Posterior cingulate gyrus (tissue), 11 donors: ENCODE measurements around the gene PRDM15.

Source experiments
- DNase-seq, 10 donors: peaks; one replicate each; pipeline versions ENCODE4 v3.0.0 to v3.0.0-alpha.2; 2020 to 2021; ENCODE audit warnings: mixed read lengths in 3 of 10
- intact Hi-C: fragments of 100-400 bp; cut with DNase I; formaldehyde crosslinking; loops from one replicate; pipeline ENCODE4 v1.15.1; 2023

Gene PRDM15

GRCh38 chr21:41869771-41870170 is 9.4 kb downstream of the PRDM15 start:
- intact Hi-C loops: loop anchor here (10.0 kb wide), 1 partner anchor 245 kb away; no protein-coding TSS in a partner anchor
- DNase-seq: peak in 4 of 10 donors; percentile 36 to 90 (median 38)

GRCh38 chr21:41868062-41868710 is 11.0 kb downstream of the PRDM15 start:
- peak in 1 of 10 donors; percentile 8 for DNase-seq
- intact Hi-C loops: no loop called here

- intact Hi-C loops: no loop called here
Measured at GRCh38 chr21:41867313-41867712, 11.8 kb downstream of the PRDM15 start.

GRCh38 chr21:41866274-41866809 is 12.8 kb downstream of the PRDM15 start:
- intact Hi-C loops: no loop called here
- DNase-seq: peak in 2 of 10 donors; percentile 52 to 57

More at GRCh38 chr21:41867313-41867712, 11.8 kb downstream of the PRDM15 start:
- DNase-seq: peak in 1 of 10 donors; percentile 50

GRCh38 chr21:41865002-41865777 is 14.0 kb downstream of the PRDM15 start:
- intact Hi-C loops: no loop called here
- peak in 2 of 10 donors; percentile 32 to 44 for DNase-seq

GRCh38 chr21:41864311-41865001 is 14.7 kb downstream of the PRDM15 start:
- intact Hi-C loops: no loop called here
- DNase-seq: peak in 1 of 10 donors; percentile 63

- intact Hi-C loops: no loop called here
- DNase-seq: no peak
Measured at GRCh38 chr21:41863439-41863740, 15.8 kb downstream of the PRDM15 start.

GRCh38 chr21:41861987-41862386 is 17.2 kb downstream of the PRDM15 start:
- peak in 2 of 10 donors; percentile 66 to 82 for DNase-seq
- intact Hi-C loops: no loop called here

GRCh38 chr21:41861255-41861654 is 17.9 kb downstream of the PRDM15 start:
- intact Hi-C loops: no loop called here
- DNase-seq: peak in 2 of 10 donors; percentile 18 to 47

- intact Hi-C loops: no loop called here
- peak in 2 of 10 donors; percentile 69 to 75 for DNase-seq
Measured at GRCh38 chr21:41859297-41859980, 19.7 kb downstream of the PRDM15 start.

- intact Hi-C loops: no loop called here
- DNase-seq: peak in 2 of 10 donors; percentile 58 to 71
Measured at GRCh38 chr21:41858466-41859296, 20.5 kb downstream of the PRDM15 start.

GRCh38 chr21:41857771-41858300 is 21.3 kb downstream of the PRDM15 start:
- intact Hi-C loops: no loop called here
- DNase-seq: peak in 2 of 10 donors; percentile 45 to 57

GRCh38 chr21:41856572-41856971 is 22.6 kb downstream of the PRDM15 start:
- intact Hi-C loops: no loop called here
- DNase-seq: peak in 1 of 10 donors; percentile 18

- DNase-seq: peak in 2 of 10 donors; percentile 70 to 75
- intact Hi-C loops: no loop called here
Measured at GRCh38 chr21:41854426-41854995, 24.6 kb downstream of the PRDM15 start.

GRCh38 chr21:41852929-41853320 is 26.2 kb downstream of the PRDM15 start:
- peak in 2 of 10 donors; percentile 49 to 68 for DNase-seq

GRCh38 chr21:41852151-41852928 is 26.8 kb downstream of the PRDM15 start:
- DNase-seq: peak in 2 of 10 donors; percentile 69 to 81
- intact Hi-C loops: no loop called here

More at GRCh38 chr21:41852929-41853320, 26.2 kb downstream of the PRDM15 start:
- intact Hi-C loops: no loop called here

GRCh38 chr21:41851090-41851790 is 27.9 kb downstream of the PRDM15 start:
- peak in 1 of 10 donors; percentile 72 for DNase-seq
- intact Hi-C loops: no loop called here
